Large intestine (tissue), 3 donors: ENCODE measurements around the gene DAB1. TPM values are rescaled to one million over a fixed set of nuclear protein-coding genes. Genes with fewer than 3 reads are reported as not detected.
"Not testable (repeated sequence)": the region's sequence is repeated elsewhere in the genome, so short reads cannot be mapped to it uniquely, and the experiment has no call there.

Experiments
- DNase-seq, 2 donors: peaks; one replicate each; pipeline versions ENCODE4 v3.0.0 to v3.0.0-alpha.2; 2013
- H3K27ac ChIP-seq: one replicate; pipeline ENCODE4 v1.5.1; 2013; ENCODE audit warnings: low read length
- H3K27me3 ChIP-seq: 2 replicates; pipeline ENCODE4 v1.6.1; 2013; ENCODE audit warnings: low read length; ENCODE audit not compliant: control insufficient read depth, insufficient read depth
- H3K36me3 ChIP-seq: 2 replicates; pipeline ENCODE4 v1.6.1; 2013; ENCODE audit warnings: low read length; ENCODE audit not compliant: control insufficient read depth, insufficient read depth
- H3K4me1 ChIP-seq: one replicate; pipeline ENCODE4 v1.6.1; 2013; ENCODE audit warnings: low read length; ENCODE audit not compliant: control insufficient read depth, insufficient read depth
- H3K4me3 ChIP-seq: one replicate; pipeline ENCODE4 v1.5.1; 2013; ENCODE audit warnings: low read length
- H3K9me3 ChIP-seq: one replicate; pipeline ENCODE4 v1.6.1; 2013; ENCODE audit warnings: mild to moderate bottlenecking, low read depth, low read length, moderate library complexity; ENCODE audit not compliant: control insufficient read depth
- WGBS: methylation state at CpG from one replicate; pipeline ENCODE4 v1.1.5; 2013; ENCODE audit warnings: low lambda C conversion rate; ENCODE audit not compliant: insufficient coverage; 5-methylcytosine and 5-hydroxymethylcytosine counted together
- polyA plus RNA-seq: library from polyadenylated mRNA; unstranded; fragments of 120-200 nt; gene quantifications from one replicate; pipeline ENCODE4 v1.2.1, GENCODE V29; 2013

Gene DAB1
- polyA plus RNA-seq, 1 donor = 63.2 TPM

GRCh38 chr1:57248830-57249229 lies 175.0 kb downstream of the DAB1 start:
- Histone ChIP-seq H3K27me3 (no peaks in the 10 kb centered on the region), H3K4me1 (no peaks in the 10 kb centered on the region), H3K9me3 (peaks cover 4% of the 10 kb centered on the region), H3K4me3 (no peak overlapping the region), H3K27ac (no peak overlapping the region), H3K36me3 (peaks cover 7% of the 10 kb centered on the region)
- no peak for DNase-seq
- no CpG with 5 or more reads among the region's 3 CpGs for WGBS

GRCh38 chr1:57238233-57238781 lies 185.6 kb downstream of the DAB1 start:
- no peaks in the 10 kb centered on the region for H3K9me3 ChIP-seq
- peaks cover 4% of the 10 kb centered on the region for H3K36me3 ChIP-seq
- H3K27ac ChIP-seq = no peak overlapping the region
- no peaks in the 10 kb centered on the region for H3K27me3 ChIP-seq
- H3K4me3 ChIP-seq = no peak overlapping the region
- WGBS = no CpG with 5 or more reads among the region's 3 CpGs
- DNase-seq = no peak
- peaks cover 29% of the 10 kb centered on the region for H3K4me1 ChIP-seq

- Histone ChIP-seq H3K4me1 (peaks cover 31% of the 10 kb centered on the region), H3K27ac (peak overlapping the region; percentile 41), H3K9me3 (no peaks in the 10 kb centered on the region), H3K4me3 (no peak overlapping the region), H3K27me3 (no peaks in the 10 kb centered on the region), H3K36me3 (peaks cover 4% of the 10 kb centered on the region)
- no CpG with 5 or more reads among the region's 10 CpGs for WGBS
- DNase-seq = peak; percentile 48 to 78
Measured at GRCh38 chr1:57235730-57236510, 187.9 kb downstream of the DAB1 start.

GRCh38 chr1:57234459-57234858 lies 189.4 kb downstream of the DAB1 start:
- Histone ChIP-seq H3K4me3 (no peak overlapping the region), H3K9me3 (no peaks in the 10 kb centered on the region), H3K27ac (peak overlapping the region; percentile 41), H3K4me1 (peaks cover 31% of the 10 kb centered on the region), H3K36me3 (peaks cover 4% of the 10 kb centered on the region), H3K27me3 (no peaks in the 10 kb centered on the region)
- DNase-seq = no peak

- no CpG with 5 or more reads among the region's 3 CpGs for WGBS
- DNase-seq = no peak
- Histone ChIP-seq H3K36me3 (no peaks in the 10 kb centered on the region), H3K4me1 (peaks cover 31% of the 10 kb centered on the region), H3K27me3 (no peaks in the 10 kb centered on the region), H3K4me3 (no peak overlapping the region), H3K27ac (no peak overlapping the region), H3K9me3 (no peaks in the 10 kb centered on the region)
Measured at GRCh38 chr1:57232500-57232899, 191.4 kb downstream of the DAB1 start.

GRCh38 chr1:57229998-57230397 lies 193.9 kb downstream of the DAB1 start:
- no peak for DNase-seq
- Histone ChIP-seq H3K9me3 (no peaks in the 10 kb centered on the region), H3K4me3 (no peak overlapping the region), H3K27ac (no peak overlapping the region), H3K27me3 (no peaks in the 10 kb centered on the region), H3K36me3 (no peaks in the 10 kb centered on the region), H3K4me1 (peaks cover 25% of the 10 kb centered on the region)
- WGBS = 60% methylated on average over 1 of the region's 2 CpGs

GRCh38 chr1:57229076-57229475 lies 194.8 kb downstream of the DAB1 start:
- Histone ChIP-seq H3K27me3 (no peaks in the 10 kb centered on the region), H3K4me3 (no peak overlapping the region), H3K27ac (no peak overlapping the region), H3K36me3 (no peaks in the 10 kb centered on the region), H3K4me1 (peaks cover 19% of the 10 kb centered on the region), H3K9me3 (no peaks in the 10 kb centered on the region)
- no peak for DNase-seq
- no CpG with 5 or more reads among the region's 4 CpGs for WGBS

GRCh38 chr1:57222801-57223200 lies 201.1 kb downstream of the DAB1 start:
- peaks cover 6% of the 10 kb centered on the region for H3K4me1 ChIP-seq
- DNase-seq = no peak
- no peaks in the 10 kb centered on the region for H3K9me3 ChIP-seq
- H3K4me3 ChIP-seq = no peak overlapping the region
- 92% methylated on average over 2 of the region's 3 CpGs for WGBS
- H3K36me3 ChIP-seq = no peaks in the 10 kb centered on the region
- H3K27me3 ChIP-seq = no peaks in the 10 kb centered on the region
- H3K27ac ChIP-seq = no peak overlapping the region

GRCh38 chr1:57222307-57222706 lies 201.6 kb downstream of the DAB1 start:
- DNase-seq = no peak
- Histone ChIP-seq H3K27me3 (no peaks in the 10 kb centered on the region), H3K4me3 (no peak overlapping the region), H3K4me1 (peaks cover 6% of the 10 kb centered on the region), H3K9me3 (no peaks in the 10 kb centered on the region), H3K27ac (no peak overlapping the region), H3K36me3 (no peaks in the 10 kb centered on the region)

- WGBS = no CpG with 5 or more reads among the region's 2 CpGs
- H3K4me3 ChIP-seq, DNase-seq, H3K27me3 ChIP-seq, H3K27ac ChIP-seq, H3K9me3 ChIP-seq, H3K36me3 ChIP-seq, H3K4me1 ChIP-seq: not testable (repeated sequence)
Measured at GRCh38 chr1:57220905-57221304, 203.0 kb downstream of the DAB1 start.

- Histone ChIP-seq H3K4me3 (no peak overlapping the region), H3K27me3 (no peaks in the 10 kb centered on the region), H3K27ac (no peak overlapping the region), H3K36me3 (no peaks in the 10 kb centered on the region), H3K4me1 (no peaks in the 10 kb centered on the region), H3K9me3 (no peaks in the 10 kb centered on the region)
- no peak for DNase-seq
- WGBS = no CpG with 5 or more reads among the region's 6 CpGs
Measured at GRCh38 chr1:57218487-57219079, 205.3 kb downstream of the DAB1 start.
